GM19099 (cell line): ENCODE measurements around the gene SIM1.

Experiments used
- POLR2A ChIP-seq: IDR thresholded peaks from 3 replicates; pipeline ENCODE4 v1.6.1; 2011; ENCODE audit warnings: low read depth; ENCODE audit not compliant: insufficient read length; ENCODE audit errors: extremely low read depth

SIM1 gene

DNA sequence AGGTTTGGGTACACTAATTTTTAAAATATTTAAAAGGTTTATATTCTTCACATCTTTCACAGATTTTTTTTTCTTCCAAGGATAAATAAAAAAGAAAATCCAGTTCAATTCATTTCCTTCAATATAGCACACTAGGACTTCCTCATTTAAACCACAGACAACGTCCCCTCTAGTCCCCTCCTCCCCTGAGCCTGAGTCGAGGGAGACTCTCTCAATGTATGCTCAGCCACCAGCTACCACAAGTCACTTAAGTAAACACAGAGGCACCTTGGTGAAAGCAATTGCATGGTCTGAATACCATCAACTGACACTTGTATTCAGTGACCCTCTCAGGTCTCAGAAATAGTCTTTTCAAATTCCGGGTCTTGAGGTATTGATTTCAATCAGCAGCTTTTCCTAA lies 88.6 kb downstream of the SIM1 start:
- TF ChIP-seq POLR2A: no peak

DNA sequence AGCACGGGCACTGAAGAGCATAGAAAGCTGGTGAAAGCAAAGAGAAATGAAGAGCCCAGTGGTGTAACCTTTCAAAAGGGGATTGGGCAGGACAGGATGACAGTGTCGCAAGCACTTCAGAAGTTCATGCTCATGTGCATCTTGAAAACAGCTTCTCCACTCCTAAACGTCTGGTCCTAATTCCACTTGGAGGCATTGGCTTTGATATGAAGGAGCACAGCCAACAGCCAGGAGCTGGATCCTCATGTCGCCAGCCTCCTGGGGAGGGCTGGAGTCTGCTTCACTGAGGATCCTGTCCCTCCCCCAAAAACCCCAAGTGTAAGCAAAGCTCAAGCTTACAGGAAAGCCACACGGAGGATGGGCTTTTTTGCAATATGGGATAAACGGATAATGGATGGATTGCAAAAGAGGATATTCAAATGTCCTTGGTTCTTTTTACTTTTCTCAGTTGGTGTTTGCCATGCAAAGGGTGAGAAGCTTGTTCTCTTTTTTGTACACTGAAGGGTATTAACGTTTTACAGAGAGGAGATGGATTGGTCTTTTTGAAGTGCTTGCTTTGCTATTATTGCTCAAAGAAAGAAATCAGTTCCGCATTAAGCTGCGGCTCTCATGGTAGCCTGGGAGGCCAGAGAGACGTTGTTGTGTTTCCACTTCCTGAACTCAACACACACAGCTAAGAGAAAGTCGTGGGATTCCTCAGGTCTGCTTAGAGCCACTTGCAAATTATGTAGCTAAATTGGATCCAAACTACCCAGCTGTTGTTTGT lies 92.2 kb downstream of the SIM1 start:
- TF ChIP-seq POLR2A: no peak

DNA sequence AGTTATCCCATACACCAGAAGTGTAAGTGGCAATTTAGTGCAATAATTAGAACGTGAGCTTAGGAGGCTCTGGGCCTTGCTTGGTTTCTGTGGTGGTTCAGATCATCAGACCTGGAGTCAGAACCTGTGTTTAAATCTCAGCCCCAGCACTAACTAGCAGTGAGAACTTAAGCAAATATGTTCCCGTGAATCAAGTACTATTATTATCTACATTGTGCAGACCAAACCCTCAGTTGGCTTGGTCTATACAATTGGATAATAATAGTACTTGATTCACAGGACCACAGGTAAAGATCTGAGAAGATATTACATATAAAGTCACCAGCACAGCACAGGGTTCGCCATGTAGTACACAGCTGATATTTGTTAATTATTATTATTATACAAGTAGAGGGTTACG lies 93.1 kb downstream of the SIM1 start:
- no peak for TF ChIP-seq POLR2A

DNA sequence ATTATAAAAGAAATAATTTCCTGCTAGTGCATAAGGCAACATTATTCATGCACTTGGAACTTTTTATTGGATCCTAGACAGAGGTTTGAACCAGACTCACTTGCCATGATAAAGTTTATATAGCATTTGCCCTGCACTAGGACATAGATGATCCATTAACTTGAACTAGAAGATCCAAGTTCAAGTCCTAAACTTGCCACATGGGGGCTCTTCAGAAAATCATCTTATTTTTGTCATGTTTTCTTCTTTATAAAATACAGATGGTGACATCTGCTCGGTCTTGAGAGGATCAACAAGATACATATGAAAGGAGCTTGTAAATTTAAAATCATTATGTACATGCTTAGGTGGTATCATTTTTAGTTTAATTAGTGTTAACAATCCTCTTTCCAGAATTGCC lies 94.5 kb downstream of the SIM1 start:
- no peak for TF ChIP-seq POLR2A

DNA sequence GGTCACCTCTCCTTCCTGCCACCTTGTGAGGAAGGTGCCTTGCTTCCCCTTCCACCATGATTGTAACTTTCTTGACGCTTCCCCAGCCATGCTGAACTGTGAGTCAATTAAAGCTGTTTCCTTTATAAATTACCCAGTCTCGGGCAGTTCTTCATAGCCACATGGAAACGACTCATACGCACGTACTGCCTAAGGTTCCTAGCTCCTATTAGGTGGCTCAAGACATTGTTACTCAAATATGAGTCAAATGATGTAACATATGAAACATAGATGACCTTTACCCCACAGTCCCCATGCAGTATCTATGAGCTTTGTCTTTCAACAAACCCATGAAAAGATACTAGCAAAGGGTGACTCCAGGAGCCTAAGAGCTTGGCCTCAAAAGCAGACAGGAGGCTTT lies 98.3 kb downstream of the SIM1 start:
- TF ChIP-seq POLR2A: no peak

DNA sequence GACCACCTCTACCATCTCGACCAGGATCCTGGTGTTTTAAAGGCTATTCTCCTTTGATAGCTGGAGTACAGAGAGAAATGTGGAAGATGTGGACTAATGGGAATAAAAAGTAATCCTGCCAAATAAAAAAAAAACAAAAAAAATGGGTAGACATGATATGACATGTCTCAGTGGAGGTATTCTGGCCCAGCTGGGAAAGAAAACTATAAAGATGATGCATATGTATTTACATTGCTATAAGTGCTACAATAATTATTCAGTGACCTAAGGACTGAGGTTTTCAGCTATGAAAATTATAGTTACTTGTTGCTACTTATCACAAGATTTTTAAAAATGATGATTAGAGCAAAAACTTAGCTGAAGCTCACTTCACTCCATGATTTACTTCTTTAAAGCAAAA lies 101.1 kb downstream of the SIM1 start:
- no peak for TF ChIP-seq POLR2A

DNA sequence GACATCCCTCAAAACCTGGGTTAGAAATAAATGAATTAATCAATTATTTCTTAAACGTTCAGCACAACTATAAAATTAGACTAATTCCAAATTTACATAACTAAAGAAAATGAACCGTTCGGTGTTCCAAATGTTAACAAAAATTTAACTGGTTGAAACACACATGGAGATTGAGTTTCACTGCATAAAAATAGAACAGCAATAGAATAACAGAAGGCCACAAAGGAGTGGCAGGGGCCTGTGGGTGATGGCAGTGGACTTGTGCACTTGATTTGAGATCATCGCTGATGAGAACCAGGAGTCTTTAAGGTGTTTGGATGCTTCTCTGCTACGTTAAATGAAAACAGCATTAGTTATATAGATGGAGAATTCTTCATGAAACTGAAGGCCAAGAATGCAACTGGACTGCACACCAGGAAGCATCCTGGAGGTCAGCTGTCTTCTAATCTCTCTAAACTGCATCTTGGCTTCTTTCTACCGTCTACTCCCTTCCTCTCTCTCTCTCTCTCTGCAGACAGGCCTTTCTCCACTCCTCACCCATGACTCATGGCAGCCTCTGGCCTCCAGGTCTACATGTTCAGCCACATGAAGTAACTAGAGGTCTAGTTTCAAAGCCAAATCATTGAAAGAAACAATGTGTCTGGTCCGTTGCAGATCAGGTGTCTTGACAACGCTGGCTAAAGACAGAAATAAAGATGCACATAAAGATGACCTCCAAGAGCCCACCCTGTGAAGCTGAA lies 111.3 kb downstream of the SIM1 start:
- no peak for TF ChIP-seq POLR2A

DNA sequence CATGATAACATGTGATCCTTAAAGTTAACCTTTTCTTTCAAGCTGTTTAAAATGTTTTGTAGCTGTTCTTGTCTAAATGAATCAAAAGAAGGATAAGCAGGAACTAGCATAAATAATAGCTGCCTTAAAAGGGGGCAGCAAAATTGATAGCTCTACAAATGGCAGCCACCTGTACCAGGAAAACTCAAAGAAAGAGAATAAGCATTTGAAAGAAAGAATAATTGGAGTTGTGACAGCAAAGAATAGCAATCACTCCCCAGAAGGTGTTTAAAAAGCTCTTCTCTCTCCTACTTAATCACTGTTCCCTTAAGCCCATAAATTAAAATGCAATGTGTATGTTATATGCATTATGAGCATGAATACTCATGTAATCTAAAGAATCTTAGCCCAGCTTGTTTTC lies 114.6 kb downstream of the SIM1 start:
- no peak for TF ChIP-seq POLR2A

DNA sequence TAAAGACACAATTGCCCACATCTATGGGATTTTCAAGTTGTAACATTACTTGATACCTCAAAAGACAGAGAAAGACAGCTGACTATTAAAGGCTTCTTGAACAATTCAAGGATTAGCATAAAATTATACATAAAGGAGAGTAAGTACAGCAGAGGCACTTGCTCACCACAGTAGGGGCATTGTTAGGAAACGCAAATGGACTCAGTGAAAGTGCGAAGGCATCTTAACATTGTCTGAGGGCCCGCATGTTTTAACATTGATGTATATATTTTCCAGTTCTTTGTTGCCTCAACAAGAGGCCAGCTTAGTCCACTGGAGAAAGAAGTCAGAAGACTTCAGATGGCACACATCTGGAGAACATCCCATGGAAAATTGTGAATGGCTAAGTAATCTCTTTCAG lies 115.4 kb downstream of the SIM1 start:
- TF ChIP-seq POLR2A: no peak

DNA sequence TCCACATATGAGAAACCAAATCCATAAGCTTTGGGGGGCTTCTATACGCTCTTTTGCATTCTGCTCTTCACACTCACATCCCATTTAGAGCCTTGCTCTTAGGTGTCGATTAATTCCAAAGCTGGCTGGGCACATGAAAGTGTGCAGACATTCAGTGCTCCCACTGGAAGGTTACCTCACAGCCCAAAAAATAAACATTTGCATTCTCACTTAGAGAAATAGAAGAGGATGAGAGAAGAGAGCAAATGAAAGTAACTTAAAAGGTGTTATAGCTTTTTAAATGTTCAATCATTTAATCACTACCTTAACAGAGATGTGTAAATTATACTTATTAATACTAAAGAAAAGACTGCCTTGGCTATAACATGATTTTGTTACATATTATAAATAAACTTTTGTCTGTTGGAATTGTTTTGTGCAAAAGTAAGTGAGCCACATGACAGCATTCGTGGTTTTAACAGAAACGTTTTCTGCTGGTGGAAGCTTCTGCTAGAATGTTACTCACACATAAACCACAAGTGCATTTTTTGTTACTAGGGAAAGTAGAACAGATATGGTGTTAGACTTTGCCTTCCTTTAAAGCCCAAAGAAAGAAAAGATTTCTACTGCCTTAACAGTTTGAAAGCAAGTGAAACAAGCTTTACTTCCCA lies 116.7 kb downstream of the SIM1 start:
- no peak for TF ChIP-seq POLR2A

DNA sequence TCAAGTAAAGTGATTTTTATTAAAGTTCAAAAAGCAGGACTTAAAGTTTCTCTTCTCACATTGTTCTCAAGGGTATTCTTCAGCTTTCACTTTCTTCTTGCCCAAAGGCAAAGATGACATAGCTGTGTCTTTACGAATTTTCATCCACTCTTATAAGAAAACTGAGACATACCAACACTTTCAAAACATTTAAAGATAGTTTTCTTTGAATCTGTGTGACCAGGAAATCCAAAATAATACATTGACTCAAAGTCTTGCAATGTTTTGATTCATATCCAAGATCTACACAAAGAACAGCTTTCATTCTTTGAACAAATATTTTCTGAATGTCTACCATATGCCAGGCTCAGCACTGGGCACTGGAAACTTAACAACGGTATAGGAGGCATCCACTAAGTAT lies 117.9 kb downstream of the SIM1 start:
- TF ChIP-seq POLR2A: no peak

DNA sequence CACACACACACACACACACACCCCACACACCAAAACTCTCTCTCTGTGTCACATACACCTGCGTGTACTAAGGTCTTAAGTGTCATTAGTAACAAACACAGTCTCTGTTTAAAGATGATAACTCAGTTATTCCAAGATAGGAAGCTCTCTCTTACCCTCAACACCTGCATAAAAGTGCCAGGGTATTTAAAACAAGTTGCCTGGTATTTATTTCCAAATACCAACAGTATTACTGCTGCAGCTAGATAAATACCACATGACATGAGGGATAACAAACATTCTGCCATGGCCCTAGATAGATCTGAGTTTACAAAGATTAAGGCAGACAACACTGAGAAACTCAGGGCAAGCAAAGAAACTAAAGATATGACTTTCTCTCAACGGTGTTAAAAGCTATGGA lies 118.5 kb downstream of the SIM1 start:
- no peak for TF ChIP-seq POLR2A

DNA sequence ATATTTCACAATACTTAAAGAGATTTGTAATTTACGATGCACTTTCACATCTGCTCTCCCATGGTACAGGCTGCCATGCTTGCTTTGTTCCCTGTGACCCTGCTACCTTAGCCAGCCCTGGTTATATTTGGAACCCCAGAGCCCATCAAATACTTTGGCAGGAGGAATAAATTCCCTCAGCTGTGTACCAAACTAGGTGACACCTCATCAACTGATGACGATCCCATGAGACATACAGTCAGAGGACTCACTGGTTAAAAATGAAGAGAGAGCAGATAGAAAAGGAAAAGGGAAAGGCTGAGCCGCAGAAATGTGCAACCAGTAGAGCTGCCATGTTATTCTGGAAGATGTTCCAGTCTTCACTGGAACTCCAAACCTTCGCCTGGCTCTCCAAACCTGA lies 120.0 kb downstream of the SIM1 start:
- no peak for TF ChIP-seq POLR2A

DNA sequence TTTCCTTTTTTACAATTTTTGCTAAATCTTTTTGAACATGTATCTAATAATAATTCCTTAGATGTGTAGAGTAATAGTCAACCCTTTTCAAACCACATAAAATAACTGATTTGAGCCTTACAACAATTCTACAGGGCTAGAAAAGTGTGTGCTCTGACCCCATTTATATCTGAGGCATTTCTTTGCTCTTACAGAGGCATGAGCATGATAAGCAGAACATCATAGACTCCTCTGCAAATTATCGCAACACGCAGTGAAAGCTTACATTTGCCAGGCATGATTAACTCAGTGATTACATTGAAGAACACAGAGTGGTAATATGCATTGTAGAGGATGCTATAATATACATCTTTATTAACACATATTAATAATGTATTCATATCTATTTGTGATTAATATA lies 120.4 kb downstream of the SIM1 start:
- TF ChIP-seq POLR2A: no peak

DNA sequence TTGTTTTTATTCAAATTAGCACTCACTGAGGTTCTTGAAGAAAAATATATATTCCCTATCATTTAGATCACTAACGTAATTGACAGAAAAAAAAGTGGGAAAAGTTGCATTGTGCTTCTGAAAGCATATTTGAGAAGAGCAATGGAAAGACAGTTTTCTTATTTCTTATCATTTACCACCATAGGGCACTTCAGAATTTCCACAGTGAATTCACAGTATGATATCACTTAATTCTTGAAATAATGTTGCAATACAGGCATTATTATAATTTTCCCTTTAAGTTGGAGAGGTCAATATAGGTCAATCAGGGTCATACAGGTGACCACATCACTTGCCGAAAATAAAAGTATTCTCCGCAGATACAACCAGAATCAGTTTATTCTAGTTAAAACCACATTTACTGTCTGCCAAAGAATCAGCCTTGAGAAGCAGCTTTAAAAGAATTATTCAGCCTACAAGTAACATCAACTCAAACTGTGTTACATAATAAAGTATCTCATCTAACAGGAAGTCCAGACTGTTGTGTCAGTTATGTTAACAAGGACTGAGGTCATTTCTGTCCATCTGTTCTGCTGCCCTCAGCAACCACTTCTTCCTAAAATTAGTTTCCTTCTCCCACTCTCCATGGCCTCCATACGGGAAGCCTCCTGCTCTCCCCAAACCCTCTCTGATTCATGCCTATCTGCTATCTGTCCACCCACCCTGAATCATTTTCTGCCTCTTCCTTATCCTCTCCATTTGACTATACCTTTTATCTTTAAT lies 121.2 kb downstream of the SIM1 start:
- TF ChIP-seq POLR2A: no peak
